Posterior cingulate gyrus (tissue), 11 donors: ENCODE results near the gene DCHS2.
A peak's percentile ranks its signal among the peaks of the same experiment; 100 is the strongest.

Experiments
- DNase-seq, 10 donors: peaks; one replicate each; pipeline versions ENCODE4 v3.0.0 to v3.0.0-alpha.2; 2020 to 2021; ENCODE audit warnings: mixed read lengths in 3 of 10
- intact Hi-C: fragments of 100-400 bp; cut with DNase I; formaldehyde crosslinking; loops from one replicate; pipeline ENCODE4 v1.15.1; 2023

Gene DCHS2

DNA sequence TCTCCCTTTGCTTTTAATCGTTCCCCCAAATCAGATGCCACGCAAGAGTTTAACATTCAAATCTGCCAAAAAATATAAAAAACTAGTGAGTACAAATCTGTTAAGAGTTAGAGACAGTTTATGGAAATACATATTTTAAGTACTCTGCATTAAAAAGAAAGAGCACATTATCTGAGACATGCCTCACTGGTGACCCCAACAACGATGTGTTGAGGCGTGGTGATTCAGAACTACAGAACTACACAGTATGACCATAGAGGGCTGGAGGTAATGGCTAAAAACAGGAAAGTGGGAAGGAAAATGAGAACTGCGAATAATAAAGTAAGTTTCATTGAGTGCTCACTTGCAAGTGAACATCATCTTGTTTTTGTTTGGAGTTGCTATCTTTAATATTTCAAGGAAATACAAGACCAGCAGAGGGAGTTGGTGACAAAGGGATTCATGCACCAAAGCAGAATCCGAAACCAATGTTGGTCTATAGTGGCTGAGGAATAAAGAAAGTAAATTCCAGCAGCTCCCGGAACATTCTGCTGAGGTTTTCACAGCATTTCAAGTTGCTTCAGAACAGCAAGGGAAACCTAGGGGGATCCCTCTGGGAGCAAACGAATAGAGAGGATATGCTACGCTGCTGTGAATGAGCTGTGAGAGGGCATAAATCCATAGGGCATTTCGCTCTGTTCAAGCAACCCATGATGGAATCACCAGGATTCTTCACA, 92.2 kb downstream of the DCHS2 start:
- intact Hi-C loops, result loop anchor here (5.0 kb wide), 1 partner anchor 108 kb away; no protein-coding TSS in a partner anchor
- no peak for DNase-seq

DNA sequence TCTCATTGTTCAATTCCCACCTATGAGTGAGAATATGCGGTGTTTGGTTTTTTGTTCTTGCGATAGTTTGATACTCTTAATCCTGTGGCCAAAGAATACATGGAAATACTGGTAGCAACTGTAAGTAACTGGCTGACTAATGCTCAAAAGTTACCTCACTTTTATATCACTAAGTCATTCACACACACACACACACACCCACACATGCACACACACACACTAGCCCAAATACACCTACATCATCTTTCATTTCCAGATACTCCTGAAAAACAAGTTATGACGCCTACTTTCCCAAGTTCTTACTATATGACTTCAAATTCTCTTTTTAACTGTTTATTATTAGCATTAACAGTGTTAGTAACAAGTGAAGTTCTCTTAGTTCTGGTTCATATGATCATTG, 101.3 kb downstream of the DCHS2 start:
- no peak for DNase-seq
- intact Hi-C loops, result no loop called here

DNA sequence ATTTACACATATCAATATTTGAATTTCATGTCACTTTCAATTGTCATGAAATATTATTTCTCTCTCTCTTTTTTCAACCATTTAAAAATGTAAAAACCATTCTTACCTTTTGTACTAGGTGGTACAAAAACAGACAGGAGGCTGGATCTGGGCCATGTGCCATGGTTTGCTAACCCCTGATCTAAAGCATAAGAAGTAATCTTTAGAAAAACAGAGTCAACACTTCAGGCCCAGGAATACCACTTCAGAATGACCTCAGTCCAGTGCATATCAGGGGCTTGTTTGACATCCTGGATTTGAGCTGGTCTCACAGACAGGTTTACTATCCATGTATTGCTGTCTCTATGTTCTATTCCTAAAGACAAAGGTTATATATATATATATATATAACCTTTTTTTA, 102.5 kb downstream of the DCHS2 start:
- intact Hi-C loops, result no loop called here
- no peak for DNase-seq

DNA sequence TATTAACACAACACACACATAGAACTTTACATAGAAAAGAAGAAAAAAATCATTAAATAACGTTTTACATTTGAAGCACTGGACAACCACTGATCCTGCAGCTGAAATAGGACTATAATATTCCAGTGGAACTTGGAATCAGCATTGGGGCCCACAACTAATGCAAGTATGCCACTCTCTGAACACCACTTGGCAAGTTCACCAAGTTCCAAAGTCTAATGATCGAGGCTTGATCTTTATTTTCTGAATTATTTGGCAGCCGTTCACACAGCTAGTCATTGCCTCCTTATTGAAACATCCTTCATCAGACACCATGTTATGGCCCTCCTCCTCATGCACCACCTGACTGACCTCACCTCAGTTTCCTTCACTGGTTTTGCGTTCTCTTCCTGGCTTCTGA, 107.6 kb downstream of the DCHS2 start:
- intact Hi-C loops, result no loop called here

DNA sequence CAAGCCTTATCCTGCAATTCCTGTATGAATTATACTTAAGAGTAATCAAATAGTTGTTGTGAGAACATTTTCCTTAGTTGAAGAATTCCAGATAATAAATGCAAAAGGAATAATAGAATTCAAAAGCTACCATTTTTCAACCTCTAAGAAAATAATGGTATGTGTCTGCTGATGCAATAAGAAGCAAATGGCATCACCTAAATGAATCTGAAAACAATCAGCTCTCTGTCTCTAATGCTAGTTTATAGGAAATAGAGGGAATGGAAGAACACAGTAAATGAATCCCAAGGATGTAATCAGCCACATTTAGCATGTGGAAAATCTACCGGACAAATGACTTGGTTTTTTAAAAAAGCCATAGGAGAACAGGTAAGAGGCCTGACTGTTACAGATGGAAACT, 115.1 kb downstream of the DCHS2 start:
- intact Hi-C loops, result no loop called here
- DNase-seq, result no peak

More for the DNA sequence above, 107.6 kb downstream of the DCHS2 start:
- no peak for DNase-seq

DNA sequence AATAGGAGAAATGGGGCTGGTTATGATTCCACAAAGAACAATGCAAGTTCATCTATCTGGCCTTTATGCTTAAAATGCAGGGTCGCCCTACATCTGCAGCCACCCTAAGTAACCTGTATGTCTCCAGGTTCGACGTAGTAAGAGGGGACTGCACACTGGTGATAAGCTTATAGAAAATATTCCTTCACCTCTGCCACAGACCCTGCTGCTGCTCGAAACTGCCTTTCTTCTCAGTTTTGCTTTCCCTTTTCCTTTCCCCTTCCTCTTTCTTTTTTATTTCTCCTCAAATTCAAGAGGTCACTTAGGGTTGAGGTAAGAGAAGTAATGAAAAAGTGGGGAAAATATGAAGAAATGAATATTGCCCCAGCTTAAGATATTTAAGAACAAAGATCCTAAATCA, 123.5 kb downstream of the DCHS2 start:
- intact Hi-C loops, result no loop called here
- DNase-seq, result no peak

DNA sequence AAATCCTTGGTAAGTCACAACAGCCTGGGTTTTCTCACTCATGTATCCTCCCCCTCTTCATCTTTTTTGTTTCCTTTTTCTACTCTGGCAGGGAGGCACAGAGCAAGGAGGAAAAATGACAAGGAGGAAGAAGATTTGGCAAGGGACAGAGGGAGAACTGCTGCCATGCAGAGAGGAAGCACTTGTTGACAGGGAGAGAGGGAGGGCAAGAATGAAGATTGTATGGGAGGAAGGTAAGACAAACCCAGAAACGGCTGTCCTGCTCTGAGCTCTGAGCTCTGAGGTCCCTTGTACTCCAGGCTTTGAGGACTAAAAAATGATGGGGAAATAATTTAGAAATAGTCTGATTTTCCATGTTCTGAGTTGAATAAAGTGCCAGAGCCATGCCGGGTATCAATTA, 123.9 kb downstream of the DCHS2 start:
- intact Hi-C loops, result no loop called here
- no peak for DNase-seq

DNA sequence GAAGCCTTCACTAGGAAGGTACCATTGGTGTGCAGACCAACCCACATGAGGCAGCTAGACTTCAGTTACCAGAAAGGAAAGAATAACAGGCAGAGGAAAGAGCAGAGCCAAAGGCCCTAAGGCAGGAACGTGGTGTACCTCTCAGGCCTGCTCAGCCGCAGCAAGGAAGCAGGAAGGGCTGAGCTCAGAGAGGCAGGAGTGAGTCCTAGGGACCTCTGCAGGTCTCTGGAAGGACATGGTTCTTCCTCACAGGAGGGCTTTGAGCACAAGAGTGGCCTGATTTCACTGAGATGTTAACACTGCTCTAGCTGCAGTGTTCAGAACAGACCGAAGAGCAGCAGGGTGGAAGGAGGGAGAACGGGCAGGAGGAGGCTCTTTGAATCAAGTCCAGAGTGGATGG, 124.6 kb downstream of the DCHS2 start:
- DNase-seq, result peak in 1 of 10 donors; percentile 32
- intact Hi-C loops, result no loop called here

DNA sequence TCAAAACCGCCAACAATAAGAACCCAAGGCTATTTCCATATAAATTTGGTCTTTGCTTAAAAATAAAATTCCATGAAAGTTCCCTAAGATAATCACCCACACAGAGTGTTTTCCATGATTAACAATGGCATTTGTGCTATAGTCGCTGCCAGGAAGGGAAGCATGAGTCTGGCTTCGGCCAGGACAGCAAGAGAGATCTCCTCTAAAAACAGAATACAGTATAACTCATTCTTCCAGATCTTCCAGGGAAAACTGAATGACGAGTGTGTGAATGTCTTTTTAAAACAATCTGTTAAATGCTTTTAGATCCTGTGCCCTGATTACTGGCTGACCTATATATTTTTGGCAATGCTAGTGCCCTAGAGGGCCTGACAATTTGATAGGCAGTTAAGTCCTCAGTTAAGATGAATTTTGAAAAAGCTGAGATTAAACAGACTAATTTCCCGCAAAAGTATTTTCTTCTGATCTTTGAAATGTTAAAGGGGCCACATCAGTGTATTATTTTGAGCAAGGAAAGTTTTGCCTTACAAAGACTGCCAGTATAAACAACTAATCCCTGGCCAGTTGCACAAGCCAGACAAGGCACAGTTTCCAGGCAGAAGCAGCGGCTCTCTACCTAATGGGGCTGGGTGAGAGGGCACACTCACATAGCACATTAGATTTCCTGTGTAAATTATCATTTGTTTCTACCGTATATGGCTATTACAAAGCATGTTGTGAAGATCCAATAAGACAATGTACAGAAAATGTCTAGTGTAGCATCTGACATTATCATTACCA, 127.3 kb downstream of the DCHS2 start:
- peak in 1 of 10 donors; percentile 43 for DNase-seq
- intact Hi-C loops, result no loop called here

DNA sequence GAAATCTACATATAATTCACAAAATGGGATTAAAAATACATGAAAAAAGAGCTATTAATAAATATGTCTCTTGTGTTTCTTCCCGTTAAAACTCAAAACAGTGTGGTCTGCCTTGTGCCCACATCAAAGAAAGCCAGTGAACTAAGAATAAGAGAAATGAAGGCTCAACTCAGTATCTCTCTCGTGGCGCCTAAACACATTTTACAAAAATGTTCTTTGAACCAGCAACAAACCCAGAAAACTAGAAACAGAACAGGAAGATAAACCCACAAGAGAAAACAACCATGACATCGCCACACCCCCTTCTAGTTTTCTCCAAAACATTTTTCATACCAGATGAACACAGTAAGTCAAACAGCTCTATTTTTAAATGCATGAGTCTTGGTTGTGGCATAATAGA, 130.1 kb downstream of the DCHS2 start:
- no peak for DNase-seq
- intact Hi-C loops, result no loop called here

DNA sequence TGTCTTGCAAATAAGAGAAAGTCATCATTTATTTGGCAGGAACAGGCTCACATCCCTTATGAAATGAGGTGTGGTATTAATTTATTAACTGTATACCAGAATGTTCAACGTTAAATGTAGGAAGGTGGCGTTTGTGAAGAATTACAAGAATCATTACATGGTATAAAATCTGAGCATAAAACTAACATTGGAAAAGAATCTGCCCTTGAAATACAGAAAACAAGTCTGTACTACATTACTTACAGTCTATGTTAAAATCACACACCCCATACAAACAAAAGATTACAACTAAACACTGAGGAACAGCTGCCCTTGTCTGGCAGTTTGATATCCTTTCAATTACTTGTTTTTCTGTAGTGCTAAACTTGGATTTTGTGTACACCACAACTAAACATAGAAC, 131.1 kb downstream of the DCHS2 start:
- DNase-seq, result no peak
- intact Hi-C loops, result no loop called here

DNA sequence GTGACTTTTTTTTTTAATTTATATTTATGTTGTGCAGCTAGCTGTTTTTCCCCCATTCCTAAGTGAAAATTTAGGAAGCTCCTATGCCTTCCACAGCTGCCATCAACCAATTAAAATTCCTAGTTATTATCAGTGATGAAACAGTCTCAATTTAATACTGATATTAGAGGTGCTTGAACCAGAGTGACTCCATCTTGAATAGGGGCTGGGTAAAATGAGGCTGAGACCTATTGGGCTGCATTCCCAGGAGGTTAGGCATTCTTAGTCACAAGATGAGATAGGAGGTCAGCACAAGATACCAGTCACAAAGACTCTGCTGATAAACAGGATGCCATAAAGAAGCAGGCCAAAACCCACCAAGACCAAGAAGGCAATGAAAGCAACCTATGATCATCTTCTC, 136.7 kb downstream of the DCHS2 start:
- intact Hi-C loops, result no loop called here
- no peak for DNase-seq

DNA sequence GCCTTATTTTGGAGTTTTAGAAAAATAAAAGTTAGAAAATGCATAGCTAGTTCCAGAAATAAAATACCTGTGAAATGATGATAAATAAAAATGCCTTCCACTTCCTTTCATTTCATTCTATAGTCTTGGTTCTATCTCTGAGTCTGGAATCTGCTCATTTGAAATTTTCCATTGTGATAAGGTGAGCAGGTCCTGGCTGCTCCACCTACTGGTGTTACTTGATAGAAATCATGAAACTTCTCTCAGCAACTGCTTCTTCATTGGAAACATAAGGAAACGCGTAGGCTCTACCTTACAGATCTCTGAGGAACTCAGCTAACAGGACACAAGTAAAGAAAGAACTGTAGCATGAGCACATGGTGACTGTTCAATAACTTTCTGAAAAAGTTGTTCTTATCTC, 141.8 kb downstream of the DCHS2 start:
- DNase-seq, result no peak
- intact Hi-C loops, result no loop called here

DNA sequence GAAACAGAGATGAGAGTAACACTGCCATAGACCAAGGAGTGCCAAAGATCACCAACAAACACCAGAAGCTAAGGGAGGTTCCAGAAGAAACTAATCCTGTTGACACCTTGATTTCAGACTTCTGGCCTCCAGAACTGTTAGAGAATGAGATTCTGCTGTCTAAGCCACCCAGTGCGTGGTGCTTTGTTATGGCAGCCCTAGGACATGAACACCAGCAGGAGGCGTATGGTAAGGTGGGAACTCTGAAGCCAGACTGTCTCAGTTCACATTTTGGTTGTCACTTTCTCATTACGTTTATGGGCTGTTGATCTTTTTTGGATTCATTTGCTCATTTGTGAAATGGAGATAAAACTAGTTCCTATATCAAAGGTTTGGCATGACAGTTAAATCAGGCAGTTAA, 142.9 kb downstream of the DCHS2 start:
- intact Hi-C loops, result no loop called here
- DNase-seq, result no peak

DNA sequence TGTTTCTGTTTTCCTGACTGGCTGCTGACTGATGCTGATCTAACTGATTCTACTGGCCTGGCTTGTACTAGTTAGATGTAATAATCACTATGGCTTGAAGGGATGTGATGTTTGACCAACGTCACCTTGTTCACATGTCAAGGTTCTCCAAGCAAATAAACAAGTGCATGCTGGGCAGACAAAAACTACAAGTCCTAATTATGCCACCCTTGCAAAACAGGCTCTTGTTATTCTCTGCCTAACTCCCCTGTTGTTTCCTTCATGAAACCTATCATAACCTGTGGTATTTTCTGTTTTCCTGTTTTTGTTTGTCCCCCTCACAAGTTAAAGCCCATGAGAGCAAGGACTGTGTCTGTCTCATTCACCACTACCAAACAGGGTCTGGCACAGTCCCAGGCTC, 146.2 kb downstream of the DCHS2 start:
- intact Hi-C loops, result no loop called here
- no peak for DNase-seq

DNA sequence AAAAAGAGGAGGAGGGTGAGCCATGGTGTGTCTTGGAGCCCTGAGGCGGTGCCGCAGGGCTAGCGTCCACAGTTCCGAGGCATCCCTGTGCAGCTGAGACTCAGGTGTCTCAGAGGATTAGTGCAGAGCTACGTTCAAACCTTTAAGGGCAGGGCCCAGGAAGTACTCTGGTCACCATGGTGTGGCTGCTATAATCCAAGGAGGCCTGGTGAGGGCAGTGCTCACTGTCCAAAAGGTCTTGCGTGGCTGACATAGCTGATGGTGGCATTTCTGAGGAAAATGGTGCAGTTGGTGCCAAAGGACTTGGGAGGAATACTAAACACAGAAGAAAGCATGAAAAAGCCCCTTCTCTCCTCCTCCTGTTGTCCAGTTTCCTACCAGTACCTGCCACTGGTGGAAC, 146.9 kb downstream of the DCHS2 start:
- intact Hi-C loops, result no loop called here
- DNase-seq, result no peak

DNA sequence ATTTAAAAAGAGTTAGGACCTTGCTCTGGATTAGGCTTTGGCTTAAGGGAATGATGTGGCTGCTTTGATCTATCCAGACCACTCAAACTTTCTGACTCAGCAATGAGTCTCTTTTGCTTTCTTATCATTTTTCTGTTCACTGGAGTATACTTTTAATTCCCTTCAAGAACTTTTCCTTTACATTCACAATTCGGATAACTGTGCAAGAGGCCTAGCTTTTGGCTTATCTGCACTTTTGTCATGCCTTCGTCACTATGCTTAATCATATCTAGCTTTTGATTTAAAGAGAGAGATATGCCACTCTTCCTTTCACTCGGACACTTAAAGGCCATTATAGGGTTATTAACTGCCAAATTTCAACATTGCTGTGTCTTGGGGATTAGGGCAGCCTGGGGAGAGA, 147.9 kb downstream of the DCHS2 start:
- intact Hi-C loops, result no loop called here
- DNase-seq, result no peak

DNA sequence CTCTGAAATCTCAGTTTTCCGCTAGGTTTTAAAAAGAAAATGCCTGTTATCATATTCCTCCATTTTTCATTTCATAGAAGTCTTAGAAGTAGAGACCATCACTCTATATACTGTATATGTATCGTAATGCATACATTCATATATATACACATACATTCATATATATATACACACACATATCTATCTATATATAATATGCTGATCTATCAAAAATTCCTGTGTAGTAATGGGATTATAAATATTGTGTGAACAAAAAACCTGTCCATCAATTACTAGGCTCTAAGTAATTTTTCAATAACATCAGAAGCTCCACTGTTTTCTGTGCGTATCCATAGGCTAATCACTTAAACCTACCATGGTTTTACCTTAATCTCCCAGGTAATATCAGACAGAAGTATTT, 150.2 kb downstream of the DCHS2 start:
- no peak for DNase-seq
- intact Hi-C loops, result no loop called here

DNA sequence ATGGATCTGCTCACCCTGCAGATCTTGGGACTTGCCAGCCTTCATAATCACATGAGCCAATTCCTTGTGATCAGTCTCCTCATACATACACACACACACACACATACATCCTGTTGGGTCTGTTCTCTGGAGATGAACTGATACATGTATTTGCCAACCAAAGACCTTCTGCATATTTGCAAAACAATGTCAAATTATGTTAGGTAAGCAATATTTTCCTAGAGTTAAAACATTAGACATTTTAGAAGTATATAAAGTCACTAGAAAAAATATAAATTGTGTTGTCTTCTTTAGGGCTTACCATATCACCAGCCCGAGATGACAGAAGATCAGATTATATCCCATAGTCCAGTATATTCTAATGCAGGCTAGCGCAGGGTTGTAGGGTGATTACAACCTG, 156.0 kb downstream of the DCHS2 start:
- intact Hi-C loops, result no loop called here
- no peak for DNase-seq

DNA sequence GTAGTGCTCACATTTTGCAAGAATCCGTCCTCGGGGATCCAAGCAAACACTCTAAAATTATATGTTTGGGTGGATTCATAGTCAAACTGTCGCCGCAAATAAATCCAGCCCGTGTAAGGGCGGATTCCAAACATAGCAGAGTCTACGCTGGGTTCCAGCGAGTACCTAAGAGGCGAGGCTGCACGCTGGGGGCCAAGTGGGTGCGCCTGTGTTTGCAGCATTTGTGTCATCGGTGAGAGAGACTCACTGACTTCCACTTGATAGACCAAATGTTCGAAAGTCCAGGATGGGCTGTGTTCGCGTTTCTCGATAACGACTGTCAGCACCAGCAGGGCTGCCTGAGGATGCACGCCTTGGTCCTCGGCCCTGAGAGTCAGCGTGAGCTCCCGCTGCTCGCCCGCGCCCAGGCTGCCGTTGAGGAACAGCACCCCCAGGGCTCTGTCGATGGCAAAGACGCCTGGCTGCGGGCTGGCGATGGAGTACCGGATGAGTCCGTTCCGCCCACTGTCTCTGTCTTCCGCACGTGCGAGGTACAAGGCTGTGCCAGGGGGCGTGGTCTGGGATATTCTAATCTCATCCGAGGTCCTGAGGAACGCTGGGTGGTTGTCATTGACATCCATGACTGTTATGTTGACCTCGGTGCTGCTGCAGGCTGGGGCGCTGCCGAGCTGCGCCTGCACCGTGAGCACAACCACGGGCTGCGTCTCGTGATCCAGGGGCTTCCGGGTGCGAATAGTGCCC, 158.7 kb downstream of the DCHS2 start:
- intact Hi-C loops, result no loop called here
- DNase-seq, result peak in 9 of 10 donors; percentile 29 to 93 (median 54)

DNA sequence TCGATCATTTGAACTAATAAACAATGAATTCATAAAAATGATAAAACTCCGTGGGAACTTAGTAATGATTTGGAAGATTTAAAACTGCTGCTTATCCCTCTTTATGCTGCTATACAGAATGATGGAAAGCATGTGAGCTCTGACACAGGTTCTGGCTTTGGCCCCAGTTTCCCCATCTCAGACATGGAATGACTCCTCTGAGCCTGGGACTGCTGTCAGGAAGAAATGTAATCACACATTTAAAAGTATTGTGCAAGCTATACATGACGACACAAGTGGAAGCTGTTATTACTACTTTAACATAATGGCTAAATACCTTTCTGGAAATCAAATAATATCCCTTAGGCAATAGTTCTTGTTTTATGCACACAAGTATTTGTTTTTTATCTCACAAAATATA, 161.7 kb downstream of the DCHS2 start:
- intact Hi-C loops, result loop anchor here (2.0 kb wide), 1 partner anchor 177 kb away; no protein-coding TSS in a partner anchor
- no peak for DNase-seq
